Measurements from ENCODE around the gene GPC5.
A peak's percentile ranks its signal among the peaks of the same experiment; 100 is the strongest.

The GPC5 gene

GRCh38 chr13:91539286-91540157 is 141.1 kb downstream of the GPC5 start:
- DNase-seq (ENCODE audit: low spot score) = no peak

GRCh38 chr13:91540158-91540736 is 141.8 kb downstream of the GPC5 start:
- DNase-seq (ENCODE audit: low spot score) = no peak

- peak; percentile 4 for DNase-seq (ENCODE audit: low spot score)
Observed at GRCh38 chr13:91544723-91545122, 146.3 kb downstream of the GPC5 start.

GRCh38 chr13:91546900-91547299 is 148.5 kb downstream of the GPC5 start:
- no peak for DNase-seq (ENCODE audit: low spot score)

- no peak for DNase-seq (ENCODE audit: low spot score)
Observed at GRCh38 chr13:91553584-91553983, 155.2 kb downstream of the GPC5 start.

- no peak for DNase-seq (ENCODE audit: low spot score)
Observed at GRCh38 chr13:91554101-91554500, 155.7 kb downstream of the GPC5 start.

GRCh38 chr13:91557328-91558090 is 159.1 kb downstream of the GPC5 start:
- no peak for DNase-seq (ENCODE audit: low spot score)

GRCh38 chr13:91563799-91564198 is 165.4 kb downstream of the GPC5 start:
- no peak for DNase-seq (ENCODE audit: low spot score)

GRCh38 chr13:91564396-91564795 is 166.0 kb downstream of the GPC5 start:
- DNase-seq (ENCODE audit: low spot score) = no peak

GRCh38 chr13:91565296-91565695 is 166.9 kb downstream of the GPC5 start:
- no peak for DNase-seq (ENCODE audit: low spot score)

GRCh38 chr13:91567485-91568207 is 169.2 kb downstream of the GPC5 start:
- no peak for DNase-seq (ENCODE audit: low spot score)

GRCh38 chr13:91571681-91572080 is 173.3 kb downstream of the GPC5 start:
- DNase-seq (ENCODE audit: low spot score) = no peak

GRCh38 chr13:91572439-91572838 is 174.0 kb downstream of the GPC5 start:
- DNase-seq (ENCODE audit: low spot score) = no peak

- no peak for DNase-seq (ENCODE audit: low spot score)
Observed at GRCh38 chr13:91572944-91573598, 174.7 kb downstream of the GPC5 start.

GRCh38 chr13:91574766-91575165 is 176.3 kb downstream of the GPC5 start:
- no peak for DNase-seq (ENCODE audit: low spot score)

- no peak for DNase-seq (ENCODE audit: low spot score)
Observed at GRCh38 chr13:91576590-91576989, 178.2 kb downstream of the GPC5 start.

GRCh38 chr13:91579320-91579719 is 180.9 kb downstream of the GPC5 start:
- no peak for DNase-seq (ENCODE audit: low spot score)

- no peak for DNase-seq (ENCODE audit: low spot score)
Observed at GRCh38 chr13:91580749-91581148, 182.3 kb downstream of the GPC5 start.

- no peak for DNase-seq (ENCODE audit: low spot score)
Observed at GRCh38 chr13:91586609-91587008, 188.2 kb downstream of the GPC5 start.

- DNase-seq (ENCODE audit: low spot score) = no peak
Observed at GRCh38 chr13:91588541-91588940, 190.1 kb downstream of the GPC5 start.
